Left renal pelvis (tissue), 4 donors: ENCODE results near the gene CAPN11. TPM values are rescaled to one million over a fixed set of nuclear protein-coding genes. Genes with fewer than 3 reads are reported as not detected.
"Not testable (repeated sequence)": the region's sequence is repeated elsewhere in the genome, so short reads cannot be mapped to it uniquely, and the experiment has no call there.

Experiments used
- DNase-seq, 4 donors: peaks; one replicate each; pipeline ENCODE4 v3.0.0-alpha.2; 2013; ENCODE audit warnings: low read depth in 4 of 4, low spot score in 3 of 4
- polyA plus RNA-seq, 4 donors: library from polyadenylated mRNA; unstranded; fragments of 120-200 nt; gene quantifications; one replicate each; pipeline ENCODE4 v1.2.1, GENCODE V29; 2013; ENCODE audit not compliant: insufficient read length in 4 of 4

CAPN11 gene
- polyA plus RNA-seq, 4 donors, result 0.07 to 0.37 (median 0.08) TPM; not detected in 1

GRCh38 chr6:44179072-44179536 lies 20.5 kb downstream of the CAPN11 start:
- DNase-seq, result no peak

- no peak for DNase-seq
Measured at GRCh38 chr6:44179648-44180047, 21.0 kb downstream of the CAPN11 start.

GRCh38 chr6:44180406-44180805 lies 21.8 kb downstream of the CAPN11 start:
- no peak for DNase-seq

GRCh38 chr6:44180886-44181285 lies 22.3 kb downstream of the CAPN11 start:
- DNase-seq, result no peak

- DNase-seq, result not testable (repeated sequence)
Measured at GRCh38 chr6:44181784-44182183, 23.2 kb downstream of the CAPN11 start.

GRCh38 chr6:44182911-44183390 lies 24.3 kb downstream of the CAPN11 start:
- DNase-seq, result no peak

GRCh38 chr6:44183783-44184182 lies 25.2 kb downstream of the CAPN11 start:
- no peak for DNase-seq

GRCh38 chr6:44185356-44185755 lies 26.7 kb downstream of the CAPN11 start:
- not testable (repeated sequence) for DNase-seq

GRCh38 chr6:44185953-44186634 lies 27.5 kb downstream of the CAPN11 start:
- no peak for DNase-seq

- no peak for DNase-seq
Measured at GRCh38 chr6:44186635-44187025, 28.0 kb downstream of the CAPN11 start.

GRCh38 chr6:44188819-44189218 lies 30.2 kb downstream of the CAPN11 start:
- no peak for DNase-seq

GRCh38 chr6:44189257-44189656 lies 30.6 kb downstream of the CAPN11 start:
- DNase-seq, result no peak

GRCh38 chr6:44190715-44191114 lies 32.1 kb downstream of the CAPN11 start:
- DNase-seq, result no peak

GRCh38 chr6:44192428-44193041 lies 33.9 kb downstream of the CAPN11 start:
- DNase-seq, result no peak

GRCh38 chr6:44193307-44193910 lies 34.8 kb downstream of the CAPN11 start:
- no peak for DNase-seq

- no peak for DNase-seq
Measured at GRCh38 chr6:44194326-44194725, 35.7 kb downstream of the CAPN11 start.

- DNase-seq, result not testable (repeated sequence)
Measured at GRCh38 chr6:44196351-44196750, 37.7 kb downstream of the CAPN11 start.

- DNase-seq, result no peak
Measured at GRCh38 chr6:44198684-44199083, 40.1 kb downstream of the CAPN11 start.

GRCh38 chr6:44199883-44200282 lies 41.3 kb downstream of the CAPN11 start:
- no peak for DNase-seq

- no peak for DNase-seq
Measured at GRCh38 chr6:44201200-44201599, 42.6 kb downstream of the CAPN11 start.

GRCh38 chr6:44201638-44202303 lies 43.2 kb downstream of the CAPN11 start:
- DNase-seq, result no peak
